Naive B cell (primary cell): Measurements from ENCODE around the gene TAF11L5. TPM values are rescaled to one million over a fixed set of nuclear protein-coding genes. Genes with fewer than 3 reads are reported as not detected.
"Not testable (repeated sequence)": the region's sequence is repeated elsewhere in the genome, so short reads cannot be mapped to it uniquely, and the experiment has no call there.

Source experiments
- ATAC-seq, 2 donors: fragments of 150-1000 bp; cut with Tn5 transposase; 2 replicates each; pipeline ENCODE4 v1.10.0; 2021; ENCODE audit warnings: low read depth in 2 of 2, mild to moderate bottlenecking in 2 of 2, moderate library complexity in 2 of 2
- DNase-seq: peaks from one replicate; pipeline ENCODE4 v3.0.0; 2022
- H3K27ac Mint-ChIP-seq, 6 donors: one replicate each; pipeline ENCODE4 v1.8.0; 2020 to 2022; ENCODE audit warnings: mild to moderate bottlenecking in 6 of 6, mixed read lengths in 6 of 6, moderate library complexity in 5 of 6, inconsistent platforms in 2 of 6
- H3K27me3 Mint-ChIP-seq, 3 donors: one replicate each; pipeline ENCODE4 v1.8.0; 2021 to 2022; ENCODE audit warnings: mixed read lengths in 3 of 3, mild to moderate bottlenecking in 1 of 3
- H3K36me3 Mint-ChIP-seq, 2 donors: one replicate each; pipeline ENCODE4 v1.8.0; 2020 to 2022; ENCODE audit warnings: mixed read lengths in 2 of 2, inconsistent platforms in 1 of 2, mild to moderate bottlenecking in 1 of 2
- H3K4me1 Mint-ChIP-seq, 3 donors: one replicate each; pipeline ENCODE4 v1.8.0; 2020 to 2022; ENCODE audit warnings: mixed read lengths in 3 of 3, inconsistent platforms in 1 of 3, mild to moderate bottlenecking in 1 of 3, moderate library complexity in 1 of 3
- H3K4me3 Mint-ChIP-seq, 8 donors: one replicate each; pipeline ENCODE4 v1.8.0; 2020 to 2022; ENCODE audit warnings: mild to moderate bottlenecking in 8 of 8, mixed read lengths in 8 of 8, moderate library complexity in 8 of 8, inconsistent platforms in 2 of 8
- H3K9me3 Mint-ChIP-seq, 7 donors: one replicate each; pipeline ENCODE4 v1.8.0; 2020 to 2022; ENCODE audit warnings: mixed read lengths in 7 of 7, mild to moderate bottlenecking in 5 of 7, inconsistent platforms in 2 of 7, moderate library complexity in 1 of 7
- polyA plus RNA-seq, 6 donors: library from polyadenylated mRNA; unstranded; fragments of 300-500 nt; fragmentation: Illumina TruSeq; gene quantifications; one replicate each; pipeline ENCODE4 v1.2.3, GENCODE V29; 2021; ENCODE audit warnings: low read depth in 6 of 6

The TAF11L5 gene
- polyA plus RNA-seq, result not detected

DNA sequence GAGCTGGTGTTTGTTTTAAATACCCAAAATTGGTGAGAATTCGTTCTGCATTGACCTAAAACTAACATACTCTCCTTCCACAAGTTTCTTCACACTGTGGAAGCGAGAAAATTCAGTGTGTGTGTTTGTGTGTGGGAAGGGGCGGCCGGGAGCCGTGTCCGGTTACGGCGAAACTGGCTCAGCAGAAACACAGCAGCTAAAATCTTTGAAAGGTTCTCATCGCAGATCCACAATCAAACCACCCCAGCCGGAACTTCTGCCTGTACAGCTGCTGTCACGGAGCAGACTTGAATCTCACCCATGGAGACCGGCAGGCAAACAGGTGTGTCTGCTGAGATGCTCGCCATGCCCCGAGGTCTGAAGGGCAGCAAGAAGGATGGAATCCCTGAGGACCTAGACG, at the start of gene TAF11L5:
Gene TAF11L5, plus strand, starts transcription at position 301 of the 400 bp plus-strand sequence.
- not testable (repeated sequence) for H3K27ac Mint-ChIP-seq, H3K4me3 Mint-ChIP-seq, H3K36me3 Mint-ChIP-seq, DNase-seq, ATAC-seq, H3K27me3 Mint-ChIP-seq, H3K4me1 Mint-ChIP-seq, H3K9me3 Mint-ChIP-seq

DNA sequence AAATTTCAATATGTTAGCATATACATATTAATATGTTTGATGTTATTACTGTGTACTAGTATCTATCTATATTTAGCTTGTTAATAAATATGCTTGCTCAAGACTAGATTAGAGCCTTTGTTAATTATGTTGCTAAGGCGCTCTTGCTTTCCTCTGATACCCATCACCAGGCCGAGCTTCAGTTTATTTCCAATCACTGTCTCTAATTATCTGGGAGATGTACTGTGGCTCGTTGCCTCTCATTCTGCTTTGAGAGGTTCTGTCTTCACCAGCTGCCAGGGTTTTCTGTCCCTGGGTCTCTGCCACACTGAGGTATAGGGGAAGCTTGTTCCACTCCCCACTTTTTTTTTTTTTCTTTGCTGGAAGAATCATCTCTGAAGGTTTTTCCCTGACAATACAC, 48.0 kb upstream of the TAF11L5 start:
- DNase-seq, result no peak
- H3K36me3 Mint-ChIP-seq, result no peaks in the 10 kb centered on the region
- no peaks in the 10 kb centered on the region for H3K9me3 Mint-ChIP-seq
- H3K4me1 Mint-ChIP-seq, result peaks cover 20 to 43% (median 39%) of the 10 kb centered on the region in 3 donors
- H3K27ac Mint-ChIP-seq, result peak overlapping the region in 1 of 6 donors; percentile 1
- ATAC-seq, result no peak
- H3K27me3 Mint-ChIP-seq, result peaks cover 0 to 5% (median 0%) of the 10 kb centered on the region in 3 donors
- H3K4me3 Mint-ChIP-seq, result no peak overlapping the region

DNA sequence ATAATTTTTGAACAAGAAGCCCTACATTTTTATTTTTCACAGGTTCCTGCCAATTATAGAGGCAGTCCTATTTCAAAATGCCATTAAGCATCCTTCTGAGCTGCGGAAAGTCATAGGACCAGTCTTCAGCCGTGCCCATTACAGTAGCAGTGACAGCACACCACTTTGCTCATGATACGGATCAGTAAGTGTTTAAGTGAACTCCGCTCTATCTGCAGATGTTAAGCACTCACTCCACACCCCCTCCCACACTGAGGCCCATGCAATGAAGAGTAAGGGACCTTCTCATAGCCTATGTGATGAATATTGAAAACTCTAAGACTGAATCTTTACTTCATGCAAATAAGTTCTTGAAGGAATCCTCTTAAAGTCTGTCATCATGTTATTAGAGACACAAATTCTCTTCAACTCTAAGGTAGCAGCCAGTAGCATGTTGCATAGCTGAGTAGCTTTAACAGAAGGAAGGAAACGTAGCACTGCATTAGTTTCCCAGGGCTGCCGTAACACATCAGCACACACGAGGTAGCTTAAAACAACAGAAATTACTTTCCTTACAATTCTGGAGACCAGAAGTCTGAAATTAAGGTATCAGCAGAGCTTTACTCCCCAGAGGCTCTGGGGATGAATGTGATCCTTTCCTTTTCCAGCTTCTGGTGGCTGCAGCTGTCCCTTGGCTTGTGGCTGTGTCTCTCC, 47.3 kb upstream of the TAF11L5 start:
- Mint-ChIP-seq H3K4me1 (peaks cover 20 to 43% (median 39%) of the 10 kb centered on the region in 3 donors), H3K36me3 (no peaks in the 10 kb centered on the region), H3K9me3 (no peaks in the 10 kb centered on the region), H3K4me3 (no peak overlapping the region), H3K27me3 (peaks cover 0 to 5% (median 0%) of the 10 kb centered on the region in 3 donors), H3K27ac (peak overlapping the region in 2 of 6 donors; percentile 1 to 62)
- DNase-seq (no peak), ATAC-seq (peak in 1 of 2 donors; percentile 33)

DNA sequence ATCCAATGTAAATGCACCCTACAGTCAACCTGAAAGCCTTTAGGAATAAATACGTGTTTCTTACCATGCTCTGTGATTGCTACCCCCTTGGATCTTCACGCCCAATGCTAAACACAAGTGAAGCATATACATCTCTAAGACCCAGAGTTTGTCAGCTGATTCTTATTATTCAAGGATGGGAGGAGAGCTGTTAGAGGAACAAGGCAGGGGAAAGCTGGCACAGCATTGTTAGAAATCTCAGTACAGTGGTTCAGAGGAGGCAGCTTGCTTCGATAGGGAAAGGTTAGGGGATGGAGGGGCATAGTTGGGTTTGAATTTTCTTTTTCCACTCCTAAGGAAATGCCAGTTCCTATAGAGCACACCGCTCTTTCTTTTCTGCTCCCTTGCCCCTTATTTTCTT, 43.7 kb upstream of the TAF11L5 start:
- ATAC-seq (no peak), DNase-seq (no peak)
- Mint-ChIP-seq H3K27me3 (peaks cover 0 to 6% (median 5%) of the 10 kb centered on the region in 3 donors), H3K9me3 (peaks cover 0 to 4% (median 0%) of the 10 kb centered on the region in 7 donors), H3K4me1 (peaks cover 10 to 17% (median 11%) of the 10 kb centered on the region in 3 donors), H3K4me3 (no peak overlapping the region), H3K36me3 (no peaks in the 10 kb centered on the region), H3K27ac (peak overlapping the region in 1 of 6 donors; percentile 10)

DNA sequence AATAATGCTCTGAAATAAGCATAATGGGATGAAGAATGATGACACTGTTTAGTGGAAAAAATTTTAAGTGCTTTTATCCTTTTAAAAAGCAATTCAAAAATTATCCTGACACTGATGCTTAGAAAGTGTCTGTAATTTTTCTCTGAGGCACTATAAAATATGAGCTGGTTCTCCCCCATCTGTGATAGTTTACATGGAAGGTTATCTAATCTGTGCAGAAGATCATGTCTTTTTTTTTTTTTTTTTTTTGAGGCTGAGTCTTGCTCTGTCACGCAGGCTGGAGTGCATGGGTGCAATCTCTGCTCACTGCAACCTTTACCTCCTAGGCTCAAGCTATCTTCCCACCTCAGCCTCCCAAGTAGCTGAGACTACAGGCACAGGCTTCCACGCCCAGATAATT, 42.2 kb upstream of the TAF11L5 start:
- H3K4me1 Mint-ChIP-seq, result peaks cover 6 to 7% (median 6%) of the 10 kb centered on the region in 3 donors
- no peak overlapping the region for H3K4me3 Mint-ChIP-seq
- no peaks in the 10 kb centered on the region for H3K36me3 Mint-ChIP-seq
- peaks cover 0 to 8% (median 5%) of the 10 kb centered on the region in 3 donors for H3K27me3 Mint-ChIP-seq
- DNase-seq, result no peak
- H3K9me3 Mint-ChIP-seq, result peaks cover 0 to 4% (median 0%) of the 10 kb centered on the region in 7 donors
- H3K27ac Mint-ChIP-seq, result no peak overlapping the region
- ATAC-seq, result no peak

DNA sequence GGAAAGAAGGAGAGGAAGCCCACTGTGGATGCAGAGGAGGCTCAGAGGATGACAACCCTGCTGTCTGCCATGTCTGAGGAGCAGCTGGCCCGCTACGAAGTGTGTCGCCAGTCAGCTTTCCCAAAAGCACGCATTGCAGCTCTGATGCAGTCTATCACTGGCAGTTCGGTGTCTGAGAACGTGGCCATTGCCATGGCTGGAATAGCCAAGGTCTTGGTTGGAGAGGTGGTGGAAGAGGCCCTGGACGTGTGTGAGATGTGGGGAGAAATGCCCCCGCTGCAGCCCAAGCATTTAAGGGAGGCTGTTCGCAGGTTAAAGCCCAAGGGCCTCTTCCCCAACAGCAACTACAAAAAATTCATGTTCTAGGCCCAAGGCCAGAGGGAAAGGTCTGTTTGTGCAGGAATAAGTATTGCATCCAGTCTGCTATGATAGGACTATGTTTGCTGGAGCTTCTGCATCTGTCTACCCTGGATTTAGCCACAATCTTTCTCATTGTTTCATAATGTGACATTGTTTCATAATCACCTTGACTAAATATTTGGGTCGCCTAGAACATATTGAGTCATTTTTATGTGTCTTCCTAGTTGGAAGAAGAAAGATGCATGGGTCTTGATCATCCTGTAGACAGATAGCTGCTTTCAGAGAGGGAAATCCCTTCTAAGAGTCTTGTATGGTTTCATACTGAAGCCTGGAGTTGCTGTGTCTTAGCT, 38.4 kb upstream of the TAF11L5 start:
- not testable (repeated sequence) for H3K27ac Mint-ChIP-seq, DNase-seq, H3K27me3 Mint-ChIP-seq, H3K36me3 Mint-ChIP-seq, H3K4me1 Mint-ChIP-seq, ATAC-seq, H3K9me3 Mint-ChIP-seq
- H3K4me3 Mint-ChIP-seq, result peak overlapping the region in 1 of 8 donors; percentile 82

DNA sequence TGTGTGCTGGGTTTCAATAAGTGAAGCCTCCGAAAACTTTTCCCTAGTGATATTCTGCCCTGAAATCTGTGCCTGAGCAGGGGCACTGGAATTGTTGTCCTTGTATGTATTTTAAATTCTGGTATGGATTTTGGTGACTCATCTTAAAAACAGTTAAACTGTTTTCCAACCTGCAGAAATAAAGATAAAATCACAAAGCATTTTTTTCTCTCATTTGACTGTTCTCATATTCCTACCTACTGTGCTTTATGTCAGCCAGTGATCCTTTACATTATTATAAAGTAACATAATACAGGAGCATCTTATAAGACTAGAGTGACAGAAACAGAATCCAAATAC, 37.9 kb upstream of the TAF11L5 start:
- Mint-ChIP-seq H3K4me1 (peaks cover 0 to 3% (median 0%) of the 10 kb centered on the region in 3 donors), H3K9me3 (peaks cover 0 to 4% (median 0%) of the 10 kb centered on the region in 7 donors), H3K36me3 (no peaks in the 10 kb centered on the region), H3K27me3 (peaks cover 0 to 8% (median 0%) of the 10 kb centered on the region in 3 donors), H3K4me3 (no peak overlapping the region), H3K27ac (no peak overlapping the region)
- no peak for ATAC-seq
- no peak for DNase-seq

DNA sequence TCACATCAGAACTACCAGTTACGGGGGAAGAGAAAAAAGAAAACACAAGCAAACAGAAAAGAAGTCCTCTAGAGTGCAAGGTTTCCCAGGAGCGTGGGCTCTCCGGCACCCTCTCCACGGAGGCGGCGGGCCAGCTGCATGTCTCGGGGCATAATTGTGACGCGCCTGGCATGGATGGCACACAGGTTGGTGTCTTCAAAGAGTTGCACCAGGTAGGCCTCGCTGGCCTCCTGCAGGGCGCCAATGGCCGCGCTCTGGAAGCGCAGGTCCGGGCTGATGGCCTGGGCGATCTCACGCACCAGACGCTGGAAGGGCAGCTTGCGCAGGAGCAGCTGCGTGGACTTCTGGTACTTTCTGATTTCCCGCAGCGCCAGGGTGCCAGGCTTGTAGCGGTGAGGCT, 33.8 kb upstream of the TAF11L5 start:
- H3K4me3 Mint-ChIP-seq, H3K27me3 Mint-ChIP-seq, DNase-seq, H3K9me3 Mint-ChIP-seq, ATAC-seq, H3K27ac Mint-ChIP-seq, H3K4me1 Mint-ChIP-seq, H3K36me3 Mint-ChIP-seq: not testable (repeated sequence)

DNA sequence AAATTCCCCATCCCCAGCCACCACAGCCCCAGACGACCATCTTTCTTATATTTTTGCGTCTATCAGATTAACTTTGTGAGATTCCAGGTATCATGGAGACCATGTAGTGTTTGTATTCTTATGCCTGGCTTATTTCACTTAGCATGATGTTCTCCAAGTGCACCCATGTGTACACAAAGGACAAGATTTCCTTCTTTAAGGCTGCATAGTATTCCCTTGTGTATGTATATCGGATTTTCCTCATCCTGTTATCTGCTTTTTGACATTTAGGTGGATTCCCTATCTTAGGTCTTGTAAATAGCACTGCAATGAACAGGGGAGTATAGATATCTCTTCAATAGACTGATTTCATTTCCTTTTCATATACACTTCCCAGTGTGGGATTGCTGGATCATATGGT, 32.3 kb upstream of the TAF11L5 start:
- Mint-ChIP-seq H3K36me3 (no peaks in the 10 kb centered on the region), H3K4me3 (no peak overlapping the region), H3K27me3 (peaks cover 0 to 5% (median 0%) of the 10 kb centered on the region in 3 donors), H3K9me3 (peaks cover 0 to 6% (median 4%) of the 10 kb centered on the region in 7 donors), H3K4me1 (peaks cover 0 to 3% (median 0%) of the 10 kb centered on the region in 3 donors), H3K27ac (no peak overlapping the region)
- DNase-seq, result no peak
- no peak for ATAC-seq

DNA sequence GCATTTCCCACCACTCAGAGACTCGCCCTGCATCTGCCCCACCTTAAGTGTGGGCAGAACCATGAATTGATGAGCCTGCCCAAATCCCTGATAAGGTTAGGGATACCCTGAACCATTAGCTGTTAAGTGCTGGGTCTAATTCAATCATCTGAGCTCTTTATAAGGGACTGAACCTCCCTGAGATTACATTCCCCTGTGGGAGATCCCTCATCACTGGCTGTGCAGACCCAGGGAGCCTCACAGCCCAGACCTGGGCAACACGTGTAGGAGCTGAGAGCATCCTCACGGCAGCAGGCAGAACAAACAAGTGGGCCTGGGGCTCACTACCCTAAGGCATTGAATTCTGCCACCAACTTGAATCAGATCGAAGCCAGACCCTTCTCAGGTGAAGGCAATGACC, 27.6 kb upstream of the TAF11L5 start:
- Mint-ChIP-seq H3K27ac (no peak overlapping the region), H3K27me3 (peaks cover 0 to 5% (median 0%) of the 10 kb centered on the region in 3 donors), H3K4me3 (no peak overlapping the region), H3K4me1 (peaks cover 0 to 6% (median 4%) of the 10 kb centered on the region in 3 donors), H3K9me3 (peaks cover 0 to 6% (median 3%) of the 10 kb centered on the region in 7 donors), H3K36me3 (no peaks in the 10 kb centered on the region)
- no peak for ATAC-seq
- DNase-seq, result no peak

DNA sequence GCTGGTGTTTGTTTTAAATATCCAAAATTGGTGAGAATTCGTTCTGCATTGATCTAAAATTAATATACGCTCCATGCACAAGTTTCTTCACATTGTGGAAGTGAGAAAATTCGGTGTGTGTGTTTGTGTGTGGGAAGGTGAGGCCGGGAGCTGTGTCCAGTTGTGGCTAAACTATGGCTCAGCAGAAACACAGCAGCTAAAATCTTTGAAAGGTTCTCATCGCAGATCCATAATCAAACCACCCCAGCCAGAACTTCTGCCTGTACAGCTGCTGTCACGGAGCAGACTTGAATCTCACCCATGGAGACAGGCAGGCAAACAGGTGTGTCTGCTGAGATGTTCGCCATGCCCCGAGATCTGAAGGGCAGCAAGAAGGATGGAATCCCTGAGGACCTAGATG, 27.1 kb upstream of the TAF11L5 start, which contains the start of gene TAF11L2:
Gene TAF11L2, plus strand, starts transcription at position 301 of the 400 bp plus-strand sequence.
- H3K36me3 Mint-ChIP-seq, H3K27ac Mint-ChIP-seq, ATAC-seq, H3K4me1 Mint-ChIP-seq, H3K9me3 Mint-ChIP-seq, DNase-seq, H3K27me3 Mint-ChIP-seq: not testable (repeated sequence)
- H3K4me3 Mint-ChIP-seq, result peak within 1 kb of the TSS in 1 of 8 donors; percentile 64

DNA sequence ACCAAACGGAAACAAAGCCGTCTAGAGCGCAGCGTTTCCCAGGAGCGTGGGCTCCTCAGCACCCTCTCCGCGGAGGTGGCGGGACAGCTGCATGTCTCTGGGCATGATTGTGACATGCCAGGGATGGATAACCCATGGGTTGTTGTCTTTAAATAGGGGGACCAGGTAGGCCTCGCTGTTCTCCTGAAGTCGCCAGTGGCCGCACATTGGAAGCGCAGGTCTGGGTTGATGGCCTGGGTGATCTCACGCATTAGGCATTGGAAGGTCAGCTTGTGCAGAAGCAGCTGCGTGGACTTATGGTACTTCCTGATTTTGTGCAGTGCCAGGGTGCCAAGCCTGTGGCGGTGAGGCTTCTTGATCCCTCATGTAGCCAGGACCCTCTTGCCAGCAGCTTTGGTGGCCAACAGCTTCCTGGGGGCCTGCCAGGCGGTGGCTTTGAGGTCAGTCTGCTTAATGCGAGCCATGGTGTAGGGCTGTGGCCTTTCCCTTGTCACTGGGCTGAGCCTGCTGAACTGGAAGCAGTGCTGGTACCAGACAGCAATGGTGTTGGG, 13.2 kb upstream of the TAF11L5 start:
- Mint-ChIP-seq H3K4me3 (no peak overlapping the region), H3K9me3 (peaks cover 0 to 6% (median 0%) of the 10 kb centered on the region in 7 donors), H3K4me1 (peaks cover 0 to 5% (median 0%) of the 10 kb centered on the region in 3 donors), H3K36me3 (no peaks in the 10 kb centered on the region), H3K27me3 (peaks cover 0 to 21% (median 0%) of the 10 kb centered on the region in 3 donors), H3K27ac (no peak overlapping the region)
- DNase-seq (no peak), ATAC-seq (no peak)

DNA sequence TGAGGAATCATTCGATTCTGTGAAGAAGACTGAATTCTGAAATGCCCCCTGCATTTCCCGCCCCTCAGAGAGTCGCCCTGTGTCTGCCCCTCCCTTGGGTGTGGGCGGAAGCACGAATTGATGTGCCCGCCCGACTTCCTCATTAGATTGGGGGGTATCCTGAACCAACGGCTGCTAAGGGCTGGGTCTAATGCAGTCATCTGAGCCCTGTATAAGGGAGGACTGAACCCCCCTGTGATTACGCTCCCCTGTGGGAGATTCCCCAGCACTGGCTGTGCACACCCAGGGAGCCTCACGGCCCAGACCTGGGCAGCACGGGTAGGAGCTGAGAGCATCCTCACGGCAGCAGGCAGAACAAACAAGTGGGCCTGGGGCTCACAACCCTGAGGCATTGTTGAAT, 7.5 kb upstream of the TAF11L5 start:
- peak overlapping the region in 1 of 6 donors; percentile 47 for H3K27ac Mint-ChIP-seq
- not testable (repeated sequence) for H3K4me3 Mint-ChIP-seq, H3K4me1 Mint-ChIP-seq, H3K36me3 Mint-ChIP-seq, H3K9me3 Mint-ChIP-seq, ATAC-seq, DNase-seq, H3K27me3 Mint-ChIP-seq

DNA sequence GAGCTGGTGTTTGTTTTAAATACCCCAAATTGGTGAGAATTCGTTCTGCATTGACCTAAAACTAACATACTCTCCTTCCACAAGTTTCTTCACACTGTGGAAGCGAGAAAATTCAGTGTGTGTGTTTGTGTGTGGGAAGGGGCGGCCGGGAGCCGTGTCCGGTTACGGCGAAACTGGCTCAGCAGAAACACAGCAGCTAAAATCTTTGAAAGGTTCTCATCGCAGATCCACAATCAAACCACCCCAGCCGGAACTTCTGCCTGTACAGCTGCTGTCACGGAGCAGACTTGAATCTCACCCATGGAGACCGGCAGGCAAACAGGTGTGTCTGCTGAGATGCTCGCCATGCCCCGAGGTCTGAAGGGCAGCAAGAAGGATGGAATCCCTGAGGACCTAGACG, 7.0 kb upstream of the TAF11L5 start, which contains the start of gene TAF11L3:
Gene TAF11L3, plus strand, starts transcription at position 301 of the 400 bp plus-strand sequence.
- ATAC-seq, H3K9me3 Mint-ChIP-seq, H3K27me3 Mint-ChIP-seq, H3K4me3 Mint-ChIP-seq, H3K4me1 Mint-ChIP-seq, H3K36me3 Mint-ChIP-seq, DNase-seq: not testable (repeated sequence)
- peak within 1 kb of the TSS in 1 of 6 donors; percentile 47 for H3K27ac Mint-ChIP-seq
